NCI-H2196 (cell line): ENCODE results near the gene ARFGEF3.

Source experiments
- DNase-seq: peaks from one replicate; lab custom pipeline; 2025; ENCODE audit not compliant: unreplicated experiment; lab: John Stamatoyannopoulos, UW

The ARFGEF3 gene

GRCh38 chr6:138161088-138161337 is 726 bp upstream of the ARFGEF3 start:
- no peak for DNase-seq

- DNase-seq: no peak
Observed at GRCh38 chr6:138162111-138162954, 594 bp downstream of the ARFGEF3 start.

- no peak for DNase-seq
Observed at GRCh38 chr6:138162955-138163575, 1.3 kb downstream of the ARFGEF3 start.

GRCh38 chr6:138175596-138175995 is 13.9 kb downstream of the ARFGEF3 start:
- DNase-seq: no peak

- no peak for DNase-seq
Observed at GRCh38 chr6:138176652-138177232, 15.0 kb downstream of the ARFGEF3 start.

- DNase-seq: peak; percentile 71
Observed at GRCh38 chr6:138182939-138183789, 21.4 kb downstream of the ARFGEF3 start.

- no peak for DNase-seq
Observed at GRCh38 chr6:138183790-138184134, 22.0 kb downstream of the ARFGEF3 start.

- no peak for DNase-seq
Observed at GRCh38 chr6:138184230-138184629, 22.5 kb downstream of the ARFGEF3 start.

GRCh38 chr6:138187156-138187555 is 25.4 kb downstream of the ARFGEF3 start:
- no peak for DNase-seq

- DNase-seq: peak; percentile 25
Observed at GRCh38 chr6:138188278-138188941, 26.7 kb downstream of the ARFGEF3 start.

GRCh38 chr6:138194287-138194686 is 32.5 kb downstream of the ARFGEF3 start:
- no peak for DNase-seq

- no peak for DNase-seq
Observed at GRCh38 chr6:138196122-138196738, 34.5 kb downstream of the ARFGEF3 start.

GRCh38 chr6:138197570-138197969 is 35.8 kb downstream of the ARFGEF3 start:
- no peak for DNase-seq

GRCh38 chr6:138198430-138199091 is 36.8 kb downstream of the ARFGEF3 start:
- no peak for DNase-seq

GRCh38 chr6:138201836-138202235 is 40.1 kb downstream of the ARFGEF3 start:
- no peak for DNase-seq

- DNase-seq: no peak
Observed at GRCh38 chr6:138203315-138203714, 41.6 kb downstream of the ARFGEF3 start.

- DNase-seq: no peak
Observed at GRCh38 chr6:138204303-138204702, 42.6 kb downstream of the ARFGEF3 start.

GRCh38 chr6:138204792-138205384 is 43.1 kb downstream of the ARFGEF3 start:
- DNase-seq: no peak

- DNase-seq: no peak
Observed at GRCh38 chr6:138205437-138206094, 43.8 kb downstream of the ARFGEF3 start.
